Glutamatergic neuron (in vitro differentiated cells): ENCODE measurements around the gene PTPDC1. TPM values are rescaled to one million over a fixed set of nuclear protein-coding genes. Genes with fewer than 3 reads are reported as not detected.
"Not testable (repeated sequence)": the region's sequence is repeated elsewhere in the genome, so short reads cannot be mapped to it uniquely, and the experiment has no call there.

ENCODE experiments used
- DNase-seq: peaks from one replicate; pipeline ENCODE4 v3.0.0; 2022
- H3K27ac Mint-ChIP-seq: one replicate; pipeline ENCODE4 v1.8.0; 2020; ENCODE audit warnings: mild to moderate bottlenecking, mixed read lengths, inconsistent platforms; ENCODE audit not compliant: unreplicated experiment
- H3K27me3 Mint-ChIP-seq: one replicate; pipeline ENCODE4 v1.8.0; 2020; ENCODE audit warnings: mild to moderate bottlenecking, moderate library complexity, mixed read lengths, inconsistent platforms; ENCODE audit not compliant: unreplicated experiment
- H3K36me3 Mint-ChIP-seq: one replicate; pipeline ENCODE4 v1.8.0; 2020; ENCODE audit warnings: mild to moderate bottlenecking, mixed read lengths, inconsistent platforms; ENCODE audit not compliant: unreplicated experiment
- H3K4me1 Mint-ChIP-seq: one replicate; pipeline ENCODE4 v1.8.0; 2020; ENCODE audit warnings: mild to moderate bottlenecking, low read depth, mixed read lengths, inconsistent platforms; ENCODE audit not compliant: unreplicated experiment
- H3K4me3 Mint-ChIP-seq: one replicate; pipeline ENCODE4 v1.8.0; 2020; ENCODE audit warnings: mild to moderate bottlenecking, mixed read lengths, inconsistent platforms; ENCODE audit not compliant: unreplicated experiment
- H3K9me3 Mint-ChIP-seq: one replicate; pipeline ENCODE4 v1.8.0; 2020; ENCODE audit warnings: mild to moderate bottlenecking, moderate library complexity, mixed read lengths, inconsistent platforms; ENCODE audit not compliant: unreplicated experiment
- CTCF ChIP-seq: fragments of 200-600 bp; sonication (generic); IDR thresholded peaks from one replicate; pipeline ENCODE4 v1.5.0; 2021; ENCODE audit not compliant: partially characterized antibody, unreplicated experiment
- total RNA-seq: library from RNA; stranded (reverse); fragmentation: NEBNext Ultra II Directional; extraction: Animal tissue kit (Norgen Biotek cat#: 25700); gene quantifications from one replicate; pipeline ENCODE4 v1.2.1, GENCODE V29; 2021; ENCODE audit not compliant: unreplicated experiment

PTPDC1 gene
- total RNA-seq, 1 donor from 2014 or later, result 9.7 TPM

DNA sequence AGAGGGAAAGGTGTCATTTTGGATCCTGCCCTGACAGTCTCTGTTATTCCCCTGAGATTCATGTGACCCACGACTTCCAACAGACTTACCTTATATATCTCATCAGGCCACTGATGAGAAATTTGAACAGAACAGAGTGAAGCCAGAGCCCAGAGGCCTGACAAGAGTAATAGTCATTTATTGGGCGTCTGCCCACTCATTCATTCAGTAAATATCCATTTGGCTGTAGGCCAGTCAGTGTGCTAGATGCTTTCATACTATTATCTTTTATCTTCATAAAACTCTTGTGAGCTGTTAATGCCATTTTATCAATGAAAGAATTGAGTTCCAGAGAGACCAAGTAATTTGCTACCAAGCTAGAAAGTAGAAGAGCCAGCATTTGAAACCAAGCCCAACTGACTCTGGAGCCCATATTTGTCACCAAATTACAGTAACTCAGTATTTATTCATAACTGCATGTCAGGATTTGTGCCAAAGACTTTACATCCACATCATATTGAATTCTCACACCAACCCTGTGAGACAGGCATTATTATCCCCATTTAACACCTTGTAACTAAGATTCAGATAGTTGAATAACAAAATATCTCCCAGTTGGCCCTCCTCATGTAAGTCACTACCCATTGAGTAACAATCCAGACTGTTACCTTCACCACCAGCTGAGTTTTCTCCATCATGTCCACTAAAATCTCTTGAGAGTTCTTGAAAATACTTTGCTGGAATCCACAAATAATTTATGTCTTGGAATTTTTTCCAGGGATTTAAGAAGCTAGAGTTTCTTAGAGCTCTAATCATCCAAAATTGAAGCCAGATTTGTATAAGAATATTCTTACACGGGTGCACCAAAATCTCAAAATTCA lies 2.5 kb downstream of the PTPDC1 start:
- Mint-ChIP-seq H3K36me3 (no peaks in the 10 kb centered on the region), H3K4me1 (no peaks in the 10 kb centered on the region)

GRCh38 chr9:94094219-94095145 lies 10.2 kb downstream of the PTPDC1 start:
- H3K4me1 Mint-ChIP-seq, H3K27me3 Mint-ChIP-seq: not testable (repeated sequence)

More for the DNA sequence above, 2.5 kb downstream of the PTPDC1 start:
- Mint-ChIP-seq H3K4me3 (no peak overlapping the region), H3K27me3 (no peaks in the 10 kb centered on the region), H3K27ac (no peak overlapping the region), H3K9me3 (no peaks in the 10 kb centered on the region)
- no peak for DNase-seq
- no peak for TF ChIP-seq CTCF

GRCh38 chr9:94096819-94097577 lies 12.7 kb downstream of the PTPDC1 start:
- H3K36me3 Mint-ChIP-seq, result no peaks in the 10 kb centered on the region
- H3K27ac Mint-ChIP-seq, result no peak overlapping the region
- no peak overlapping the region for H3K4me3 Mint-ChIP-seq
- no peak for DNase-seq
- no peaks in the 10 kb centered on the region for H3K4me1 Mint-ChIP-seq
- H3K9me3 Mint-ChIP-seq, result no peaks in the 10 kb centered on the region
- no peaks in the 10 kb centered on the region for H3K27me3 Mint-ChIP-seq
- TF ChIP-seq CTCF, result no peak

More at GRCh38 chr9:94094219-94095145, 10.2 kb downstream of the PTPDC1 start:
- H3K9me3 Mint-ChIP-seq, H3K27ac Mint-ChIP-seq, DNase-seq, H3K4me3 Mint-ChIP-seq, H3K36me3 Mint-ChIP-seq: not testable (repeated sequence)

DNA sequence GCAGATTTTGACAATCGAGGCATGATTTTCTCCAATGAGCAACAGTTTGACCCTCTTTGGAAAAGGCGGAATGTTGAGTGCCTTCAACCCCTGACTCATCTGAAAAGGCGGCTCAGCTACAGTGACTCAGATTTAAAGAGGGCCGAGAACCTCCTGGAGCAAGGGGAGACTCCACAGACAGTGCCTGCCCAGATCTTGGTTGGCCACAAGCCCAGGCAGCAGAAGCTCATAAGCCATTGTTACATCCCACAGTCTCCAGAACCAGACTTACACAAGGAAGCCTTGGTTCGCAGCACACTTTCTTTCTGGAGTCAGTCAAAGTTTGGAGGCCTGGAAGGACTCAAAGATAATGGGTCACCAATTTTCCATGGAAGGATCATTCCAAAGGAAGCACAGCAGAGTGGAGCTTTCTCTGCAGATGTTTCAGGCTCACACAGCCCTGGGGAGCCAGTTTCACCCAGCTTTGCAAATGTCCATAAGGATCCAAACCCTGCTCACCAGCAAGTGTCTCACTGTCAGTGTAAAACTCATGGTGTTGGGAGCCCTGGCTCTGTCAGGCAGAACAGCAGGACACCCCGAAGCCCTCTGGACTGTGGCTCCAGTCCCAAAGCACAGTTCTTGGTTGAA lies 13.6 kb downstream of the PTPDC1 start:
- no peaks in the 10 kb centered on the region for H3K27me3 Mint-ChIP-seq
- no peak overlapping the region for H3K27ac Mint-ChIP-seq
- no peaks in the 10 kb centered on the region for H3K36me3 Mint-ChIP-seq
- H3K4me1 Mint-ChIP-seq, result no peaks in the 10 kb centered on the region
- no peaks in the 10 kb centered on the region for H3K9me3 Mint-ChIP-seq
- no peak overlapping the region for H3K4me3 Mint-ChIP-seq
- no peak for TF ChIP-seq CTCF
- DNase-seq, result no peak
